Esophagus muscularis mucosa (tissue), 4 donors: ENCODE measurements around the gene AHNAK2. TPM values are rescaled to one million over a fixed set of nuclear protein-coding genes. Genes with fewer than 3 reads are reported as not detected.

Source experiments
- DNase-seq: peaks from one replicate; pipeline ENCODE4 v3.0.0-alpha.2; 2017; ENCODE audit errors: extremely low spot score
- H3K27ac ChIP-seq, 4 donors: fragments of 200-600 bp; sonication (generic); replicated peaks in 1 of 4; 1 replicate in 3 of 4; 2 replicates in 1 of 4; pipeline ENCODE4 v1.5.1; 2016 to 2019; ENCODE audit warnings: mild to moderate bottlenecking in 1 of 4
- H3K27me3 ChIP-seq, 4 donors: fragments of 200-600 bp; sonication (generic); one replicate each; pipeline versions ENCODE4 v1.5.1 to v1.6.0; 2016 to 2019
- H3K36me3 ChIP-seq, 4 donors: fragments of 200-600 bp; sonication (generic); one replicate each; pipeline ENCODE4 v1.5.1; 2016 to 2019
- H3K4me1 ChIP-seq, 4 donors: fragments of 200-600 bp; sonication (generic); one replicate each; pipeline ENCODE4 v1.5.1; 2016 to 2019
- H3K4me3 ChIP-seq, 4 donors: fragments of 200-600 bp; sonication (generic); 1 replicate in 2 of 4; 2 replicates in 2 of 4; pipeline ENCODE4 v1.5.1; 2016 to 2019; ENCODE audit warnings: mild to moderate bottlenecking in 4 of 4, moderate library complexity in 1 of 4
- H3K9me3 ChIP-seq, 4 donors: fragments of 200-600 bp; sonication (generic); 1 replicate in 3 of 4; 2 replicates in 1 of 4; pipeline ENCODE4 v1.5.1; 2016 to 2019
- EP300 ChIP-seq: sonication (generic); formaldehyde crosslinking; IDR thresholded peaks from one replicate; pipeline ENCODE4 v1.6.1; 2017; ENCODE audit warnings: antibody characterized with exemption
- POLR2A ChIP-seq: fragments of 450-650 bp; IDR thresholded peaks from one replicate; pipeline ENCODE4 v1.6.1; 2017; ENCODE audit warnings: antibody characterized with exemption, moderate library complexity, mild to moderate bottlenecking, low read depth
- POLR2AphosphoS5 ChIP-seq, 2 donors: sonication (generic); formaldehyde crosslinking; IDR thresholded peaks; one replicate each; pipeline ENCODE4 v1.6.1; 2017; ENCODE audit warnings: antibody characterized with exemption in 2 of 2
- WGBS: methylation state at CpG from one replicate; pipeline ENCODE4 v1.1.5; 2018; 5-methylcytosine and 5-hydroxymethylcytosine counted together
- intact Hi-C: fragments of 100-400 bp; cut with DNase I; formaldehyde crosslinking; loops from one replicate; pipeline ENCODE4 v1.15.1; 2023
- total RNA-seq, 4 donors: library from RNA; depleted of rRNA; stranded (reverse); fragments of >200 nt; gene quantifications; one replicate each; pipeline versions ENCODE4 v1.1.0 to v1.2.1, GENCODE V29; 2016
- TF ChIP-seq, protein P1 (sequence below), 3 experiments: fragments of 200-600 bp in 2 of 3; fragments of 450-650 bp in 1 of 3; sonication (generic) in 2 of 3; IDR thresholded peaks; one replicate each; pipeline ENCODE4 v1.5.1; 2017 to 2019; ENCODE audit warnings: antibody characterized with exemption in 3 of 3, mild to moderate bottlenecking in 2 of 3, moderate library complexity in 1 of 3

The AHNAK2 gene
- total RNA-seq, 4 donors from 2014 or later: 95.3 to 277 (median 195) TPM

DNA sequence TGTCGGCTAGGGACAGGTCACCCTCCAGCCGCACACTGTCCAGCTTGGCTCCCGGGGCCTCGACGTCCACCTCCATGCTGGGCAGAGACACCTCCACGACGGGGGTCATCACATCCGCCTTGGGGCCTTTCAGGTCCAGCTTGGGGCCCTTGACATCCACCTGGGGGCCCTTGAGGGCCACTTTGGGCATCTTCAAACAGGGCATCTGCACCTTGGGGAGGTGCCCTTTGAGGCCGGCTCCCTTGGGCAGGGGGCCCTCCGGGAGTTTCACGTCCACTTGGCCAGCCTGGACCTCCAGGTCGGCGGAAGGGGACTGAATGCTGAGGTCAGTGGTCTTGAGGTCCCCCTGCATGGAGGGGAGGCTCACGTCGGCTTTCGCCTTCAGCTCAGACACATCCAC, 35.6 kb downstream of the AHNAK2 start:
- TF ChIP-seq, protein P1, sequence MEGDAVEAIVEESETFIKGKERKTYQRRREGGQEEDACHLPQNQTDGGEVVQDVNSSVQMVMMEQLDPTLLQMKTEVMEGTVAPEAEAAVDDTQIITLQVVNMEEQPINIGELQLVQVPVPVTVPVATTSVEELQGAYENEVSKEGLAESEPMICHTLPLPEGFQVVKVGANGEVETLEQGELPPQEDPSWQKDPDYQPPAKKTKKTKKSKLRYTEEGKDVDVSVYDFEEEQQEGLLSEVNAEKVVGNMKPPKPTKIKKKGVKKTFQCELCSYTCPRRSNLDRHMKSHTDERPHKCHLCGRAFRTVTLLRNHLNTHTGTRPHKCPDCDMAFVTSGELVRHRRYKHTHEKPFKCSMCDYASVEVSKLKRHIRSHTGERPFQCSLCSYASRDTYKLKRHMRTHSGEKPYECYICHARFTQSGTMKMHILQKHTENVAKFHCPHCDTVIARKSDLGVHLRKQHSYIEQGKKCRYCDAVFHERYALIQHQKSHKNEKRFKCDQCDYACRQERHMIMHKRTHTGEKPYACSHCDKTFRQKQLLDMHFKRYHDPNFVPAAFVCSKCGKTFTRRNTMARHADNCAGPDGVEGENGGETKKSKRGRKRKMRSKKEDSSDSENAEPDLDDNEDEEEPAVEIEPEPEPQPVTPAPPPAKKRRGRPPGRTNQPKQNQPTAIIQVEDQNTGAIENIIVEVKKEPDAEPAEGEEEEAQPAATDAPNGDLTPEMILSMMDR (IDR thresholded peaks at IDR 0.05): no peak
- TF ChIP-seq POLR2AphosphoS5 (IDR thresholded peaks at IDR 0.05) (no peak), EP300 (no peak), POLR2A (no peak)
- no peak for DNase-seq

DNA sequence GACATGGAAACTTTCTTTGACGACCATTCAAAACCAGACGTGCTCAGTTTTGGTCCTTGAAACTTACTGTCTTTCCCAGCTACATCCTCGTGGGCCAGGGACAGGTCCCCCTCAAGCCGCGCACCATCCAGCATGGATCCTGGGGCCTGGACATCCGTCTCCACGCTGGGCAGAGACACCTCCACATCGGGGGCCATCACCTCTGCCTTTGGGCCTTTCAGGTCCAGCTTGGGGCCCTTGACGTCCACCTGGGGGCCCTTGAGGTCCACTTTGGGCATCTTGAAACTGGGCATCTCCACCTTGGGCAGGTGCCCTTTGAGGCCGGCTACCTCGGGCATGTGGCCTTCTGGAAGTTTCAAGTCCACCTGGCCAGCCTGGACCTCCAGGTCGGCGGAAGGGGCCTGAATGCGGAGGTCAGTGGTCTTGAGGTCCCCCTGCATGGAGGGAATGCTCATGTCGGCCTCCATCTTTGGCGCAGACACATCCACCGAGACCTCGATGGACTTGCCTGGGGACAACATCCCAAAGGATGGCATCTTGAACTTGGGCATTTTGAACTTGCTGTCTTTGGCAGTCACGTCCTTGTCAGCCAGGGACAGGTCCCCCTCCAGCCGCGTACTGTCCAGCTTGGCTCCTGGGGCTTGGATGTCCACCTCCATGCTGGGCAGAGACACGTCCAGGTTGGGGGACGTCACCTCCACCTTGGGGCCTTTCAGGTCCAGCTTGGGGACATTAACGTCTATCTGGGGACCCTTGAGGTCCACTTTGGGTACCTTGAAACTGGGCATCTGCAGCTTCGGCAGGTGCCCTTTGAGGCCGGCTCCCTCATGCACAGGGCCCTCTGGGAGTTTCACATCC, 36.4 kb downstream of the AHNAK2 start:
- intact Hi-C loops: no loop called here
- Histone ChIP-seq H3K4me1 (no peaks in the 10 kb centered on the region), H3K36me3 (peaks cover 0 to 82% (median 51%) of the 10 kb centered on the region in 4 donors), H3K27ac (no peak overlapping the region), H3K4me3 (no peak overlapping the region), H3K27me3 (no peaks in the 10 kb centered on the region), H3K9me3 (no peaks in the 10 kb centered on the region)
- 95% methylated on average over 13 of the region's 26 CpGs for WGBS
- DNase-seq: no peak
- TF ChIP-seq EP300 (no peak), POLR2A (no peak), POLR2AphosphoS5 (IDR thresholded peaks at IDR 0.05) (no peak)
- TF ChIP-seq, protein P1 (IDR thresholded peaks at IDR 0.05): no peak

More for the DNA sequence above, 35.6 kb downstream of the AHNAK2 start:
- 89% methylated on average over 8 of the region's 16 CpGs for WGBS
- Histone ChIP-seq H3K9me3 (no peaks in the 10 kb centered on the region), H3K4me1 (no peaks in the 10 kb centered on the region), H3K4me3 (no peak overlapping the region), H3K27ac (no peak overlapping the region), H3K27me3 (no peaks in the 10 kb centered on the region), H3K36me3 (peaks cover 0 to 87% (median 52%) of the 10 kb centered on the region in 4 donors)
- intact Hi-C loops: no loop called here

DNA sequence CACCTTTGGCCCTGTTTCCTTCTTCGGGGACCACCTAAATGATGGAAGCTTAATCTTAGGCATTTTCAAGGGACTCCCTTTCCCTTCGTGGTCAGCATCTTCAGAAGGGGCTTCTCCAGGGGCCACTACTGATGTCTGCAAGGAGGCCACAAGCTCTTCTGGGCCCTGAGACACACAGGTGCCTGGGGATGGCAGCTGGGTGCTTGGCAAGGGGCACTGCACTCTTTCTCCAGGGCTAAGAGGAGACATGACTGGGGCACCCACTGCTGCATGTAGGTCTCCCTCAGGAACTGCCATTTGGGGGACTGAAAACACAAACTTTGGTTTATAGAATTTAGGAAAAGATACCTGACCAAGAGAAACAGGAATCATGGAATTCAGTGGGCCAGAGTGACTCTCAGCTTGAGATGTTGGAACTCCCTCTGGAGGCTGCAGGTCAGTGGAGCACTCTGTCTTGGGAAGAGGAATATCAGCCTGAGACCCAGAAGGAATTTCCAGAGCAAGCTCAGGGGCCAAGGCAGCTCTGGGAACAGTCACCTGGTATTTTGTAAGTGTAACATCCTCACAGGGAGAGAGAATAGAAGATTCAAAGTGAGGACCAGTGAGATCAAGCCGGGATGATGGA, 37.5 kb downstream of the AHNAK2 start:
- Histone ChIP-seq H3K4me3 (no peak overlapping the region), H3K27me3 (no peaks in the 10 kb centered on the region), H3K9me3 (no peaks in the 10 kb centered on the region), H3K27ac (no peak overlapping the region), H3K36me3 (peaks cover 0 to 71% (median 47%) of the 10 kb centered on the region in 4 donors), H3K4me1 (no peaks in the 10 kb centered on the region)
- no peak for DNase-seq
- TF ChIP-seq EP300 (no peak), POLR2AphosphoS5 (IDR thresholded peaks at IDR 0.05) (no peak)
- TF ChIP-seq, protein P1 (IDR thresholded peaks at IDR 0.05): no peak
- WGBS: 86% methylated on average over 2 of the region's 3 CpGs
- intact Hi-C loops: no loop called here

DNA sequence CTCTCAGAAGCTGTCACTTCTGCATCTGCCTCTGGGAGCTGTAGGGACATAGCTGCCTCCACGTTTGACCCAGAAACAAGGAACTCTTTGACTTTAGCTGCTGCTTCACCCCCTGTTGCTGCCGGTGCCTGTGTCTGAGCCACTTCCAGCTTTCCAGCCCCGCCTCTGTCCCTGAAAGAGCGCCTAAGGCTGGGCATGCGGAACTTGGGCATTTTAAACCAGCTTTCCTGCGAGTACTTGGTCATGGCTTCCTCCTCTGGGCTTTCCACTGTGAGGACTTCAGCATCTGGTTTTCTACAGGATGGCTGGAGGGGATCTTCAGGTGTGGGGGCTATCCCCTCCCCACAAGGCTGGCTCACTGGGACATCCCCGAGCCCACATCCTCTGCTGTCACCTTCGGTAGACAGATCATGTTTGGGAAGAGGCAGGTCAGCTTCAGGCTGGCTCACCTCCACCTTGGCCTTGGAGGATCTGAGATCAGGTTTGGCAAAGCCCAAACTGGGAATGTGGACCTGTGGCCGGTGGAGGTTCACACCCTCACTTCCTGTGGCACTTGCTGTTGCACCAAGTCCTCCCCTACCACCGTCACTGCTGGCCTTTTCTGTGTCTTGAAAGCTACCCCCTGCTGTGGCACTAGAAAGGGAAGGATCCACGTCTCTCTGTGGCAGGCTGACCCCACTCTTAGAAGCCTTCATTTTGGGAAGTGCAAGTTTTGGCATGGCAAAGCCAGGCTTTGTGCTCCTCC, 38.3 kb downstream of the AHNAK2 start:
- Histone ChIP-seq H3K27ac (no peak overlapping the region), H3K9me3 (no peaks in the 10 kb centered on the region), H3K4me1 (peaks cover 0 to 2% (median 0%) of the 10 kb centered on the region in 4 donors), H3K27me3 (no peaks in the 10 kb centered on the region), H3K36me3 (peaks cover 0 to 63% (median 43%) of the 10 kb centered on the region in 4 donors), H3K4me3 (no peak overlapping the region)
- no peak for TF ChIP-seq EP300
- TF ChIP-seq POLR2A: no peak
- TF ChIP-seq POLR2AphosphoS5 (IDR thresholded peaks at IDR 0.05): no peak
- TF ChIP-seq, protein P1 (IDR thresholded peaks at IDR 0.05): no peak
- intact Hi-C loops: no loop called here
- DNase-seq: no peak
- 68% methylated on average over 10 of the region's 11 CpGs for WGBS
